Suprapubic skin (tissue), 4 donors: Measurements from ENCODE around the gene TMED6.

Experiments used
- CTCF ChIP-seq, 2 donors: fragments of 200-600 bp in 1 of 2; fragments of 450-650 bp in 1 of 2; sonication (generic) in 1 of 2; IDR thresholded peaks; one replicate each; pipeline ENCODE4 v1.5.1; 2016 to 2019; ENCODE audit warnings: antibody characterized with exemption in 2 of 2, mild to moderate bottlenecking in 1 of 2, moderate library complexity in 1 of 2
- EP300 ChIP-seq: sonication (generic); formaldehyde crosslinking; IDR thresholded peaks from one replicate; pipeline ENCODE4 v1.6.1; 2017; ENCODE audit warnings: antibody characterized with exemption
- POLR2A ChIP-seq, 2 donors: fragments of 450-650 bp; IDR thresholded peaks; one replicate each; pipeline ENCODE4 v1.6.1; 2017; ENCODE audit warnings: antibody characterized with exemption in 2 of 2, mild to moderate bottlenecking in 2 of 2, moderate library complexity in 2 of 2
- POLR2AphosphoS5 ChIP-seq, 3 donors: sonication (generic); formaldehyde crosslinking; IDR thresholded peaks; one replicate each; pipeline ENCODE4 v1.6.1; 2017; ENCODE audit warnings: antibody characterized with exemption in 3 of 3

- no peak for TF ChIP-seq CTCF (IDR thresholded peaks at IDR 0.05)
- no peak for TF ChIP-seq POLR2AphosphoS5 (IDR thresholded peaks at IDR 0.05)
- no peak for TF ChIP-seq POLR2A (IDR thresholded peaks at IDR 0.05)
- no peak for TF ChIP-seq EP300
Observed at GRCh38 chr16:69329369-69330285, 22.0 kb downstream of the TMED6 start.
